Effector CD8-positive, alpha-beta T cell (primary cell): ENCODE data around the gene MOCOS.

Source experiments
- DNase-seq: peaks from one replicate; lab custom pipeline; 2025; lab: John Stamatoyannopoulos, UW

The MOCOS gene

DNA sequence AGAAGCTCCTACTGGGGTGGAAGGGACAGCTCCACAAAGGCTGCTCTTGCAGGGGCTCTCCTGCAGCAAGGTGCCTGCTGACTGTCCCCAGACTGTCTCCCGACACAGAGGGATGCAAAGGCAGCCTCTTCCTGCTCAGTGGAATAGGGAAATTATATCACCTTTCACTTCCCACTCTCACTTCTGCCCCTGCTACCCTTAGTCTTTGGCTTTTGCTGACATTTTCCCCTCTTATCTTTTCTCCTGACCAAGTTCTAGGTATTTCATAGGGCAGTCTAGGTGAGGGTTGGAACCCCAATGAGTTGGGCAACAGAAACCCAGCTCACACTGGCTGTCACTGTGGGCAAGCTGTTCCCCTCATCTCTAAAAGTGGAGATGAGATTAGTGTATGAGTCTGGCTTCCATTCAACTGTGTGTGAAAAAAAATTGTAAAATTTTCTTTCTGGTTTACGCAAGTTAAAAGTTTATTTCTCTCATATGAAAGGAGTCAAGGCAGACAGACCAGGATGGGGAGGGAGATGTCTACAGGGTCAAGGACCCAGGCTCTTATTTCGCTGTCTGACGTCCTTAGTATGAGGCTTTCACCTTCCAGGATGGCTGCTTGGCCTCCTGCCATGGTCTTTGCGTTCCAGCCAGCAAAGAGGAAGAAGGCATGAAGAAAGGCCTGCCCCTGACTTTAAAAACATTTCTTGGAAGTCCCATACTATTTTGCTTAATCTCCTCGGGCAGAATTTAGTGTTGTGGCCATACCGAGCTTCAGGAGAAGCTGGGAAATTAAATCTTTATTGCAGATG lies 7.5 kb upstream of the MOCOS start:
- no peak for DNase-seq

GRCh38 chr18:36181441-36181840 lies 5.9 kb upstream of the MOCOS start:
- no peak for DNase-seq

DNA sequence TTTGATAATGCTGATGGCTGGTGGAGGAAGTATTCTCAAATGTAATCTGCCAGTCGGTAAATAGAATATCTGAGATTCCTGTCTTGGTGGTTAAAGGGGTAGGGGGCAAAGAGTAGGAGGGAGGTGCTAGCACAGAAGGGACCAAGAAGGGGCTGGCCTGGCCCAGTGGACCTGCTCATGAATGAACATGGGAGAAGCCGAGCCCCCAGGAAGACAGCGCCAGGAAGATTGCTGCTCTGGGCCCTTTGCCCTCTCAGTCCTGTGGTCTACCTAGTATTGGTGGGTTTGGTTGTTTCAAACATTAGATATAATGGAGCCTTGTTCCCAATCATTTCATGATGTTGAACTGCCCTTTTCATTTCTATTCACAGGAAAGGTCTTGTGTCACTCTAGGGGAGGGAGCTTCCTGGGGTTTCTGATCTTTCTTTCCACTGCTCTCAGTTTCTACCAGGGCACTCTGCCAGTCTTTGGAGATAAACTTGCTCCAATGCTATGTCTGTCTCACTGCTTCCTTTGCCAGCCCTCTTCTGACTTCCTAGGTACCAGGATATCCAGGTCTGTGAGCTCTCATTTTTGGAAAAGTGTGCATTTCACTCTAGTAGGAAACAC lies 5.3 kb upstream of the MOCOS start:
- DNase-seq: no peak

GRCh38 chr18:36183033-36183432 lies 4.3 kb upstream of the MOCOS start:
- DNase-seq: no peak

- no peak for DNase-seq
Measured at GRCh38 chr18:36183987-36184386, 3.3 kb upstream of the MOCOS start.

DNA sequence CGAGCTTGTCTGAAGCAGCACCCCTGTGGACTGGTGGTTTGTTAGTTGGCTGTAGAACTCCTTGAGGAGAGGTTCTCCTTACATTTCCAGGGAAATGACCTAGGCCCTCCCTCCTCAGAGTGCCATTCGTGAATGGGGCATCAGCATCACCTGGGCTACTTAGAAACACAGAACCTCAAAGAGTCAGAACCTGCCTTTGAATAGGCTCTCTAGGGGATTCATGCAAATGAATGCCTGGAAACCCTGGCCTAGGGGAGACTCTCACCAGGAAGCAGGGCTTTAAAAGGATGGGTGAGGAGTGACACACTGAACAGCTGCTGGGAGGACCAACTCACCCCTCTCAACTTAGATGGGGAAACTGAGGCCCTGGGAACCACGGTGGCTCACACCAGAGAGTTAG lies 2.1 kb upstream of the MOCOS start:
- no peak for DNase-seq

GRCh38 chr18:36185901-36186460 lies 1.3 kb upstream of the MOCOS start:
- DNase-seq: no peak

DNA sequence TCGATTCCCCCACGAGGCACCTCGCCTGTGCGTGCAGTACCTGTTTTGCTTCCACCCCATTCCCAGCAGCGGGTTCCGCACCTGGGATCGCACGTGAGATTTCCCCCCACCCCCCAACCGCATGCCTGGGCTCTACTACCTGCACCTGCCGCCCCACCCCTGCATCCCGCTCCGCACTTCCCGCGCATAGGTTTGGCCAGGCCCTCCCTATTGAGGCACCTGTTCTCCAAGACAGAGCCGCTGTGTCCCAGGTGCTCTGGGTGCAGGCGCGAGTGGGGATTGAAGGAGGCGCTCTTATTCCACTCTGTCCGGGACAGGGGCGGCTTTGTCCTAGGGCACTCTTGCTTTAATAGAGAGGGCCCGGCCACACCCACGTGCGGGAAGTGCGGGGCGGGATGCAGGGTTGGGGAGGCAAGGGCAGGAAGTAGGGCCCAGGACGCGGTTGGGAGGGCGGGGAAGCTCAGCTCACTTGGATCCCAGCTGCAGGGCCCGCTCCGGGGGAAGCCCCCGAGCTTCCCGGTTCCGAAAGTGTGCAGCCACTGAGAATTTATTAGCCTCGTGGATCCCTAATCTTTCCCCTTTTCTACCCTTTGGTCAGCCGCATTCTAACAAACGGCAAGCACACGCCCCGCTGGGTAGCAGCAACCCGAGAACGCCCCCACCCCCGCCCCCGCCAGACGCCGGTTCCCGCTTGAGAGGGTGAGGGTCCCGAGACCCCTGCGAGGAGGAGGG lies 670 bp upstream of the MOCOS start:
- DNase-seq: no peak

GRCh38 chr18:36187826-36188721 lies 777 bp downstream of the MOCOS start:
- DNase-seq: no peak

GRCh38 chr18:36188916-36189315 lies 1.6 kb downstream of the MOCOS start:
- no peak for DNase-seq

DNA sequence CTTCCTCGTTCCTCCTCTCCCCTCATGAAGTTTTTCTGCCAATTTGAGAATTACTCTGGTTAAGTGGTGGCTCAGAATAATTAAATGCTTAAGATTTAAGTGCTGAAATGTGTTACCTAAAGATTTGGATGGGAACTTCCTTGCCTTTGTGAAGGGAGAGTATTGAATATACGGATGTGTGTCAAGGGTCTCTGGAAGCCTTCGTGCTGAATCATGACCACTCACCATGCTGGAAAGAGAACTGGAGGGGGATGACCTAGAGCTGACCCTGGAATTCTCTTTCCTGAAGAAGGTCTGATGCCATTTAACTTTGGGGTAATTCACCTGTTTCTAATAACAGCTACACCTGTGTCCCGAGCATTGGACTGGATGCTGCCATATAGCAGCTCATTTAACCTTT lies 2.2 kb downstream of the MOCOS start:
- no peak for DNase-seq

- no peak for DNase-seq
Measured at GRCh38 chr18:36191286-36191685, 4.0 kb downstream of the MOCOS start.

DNA sequence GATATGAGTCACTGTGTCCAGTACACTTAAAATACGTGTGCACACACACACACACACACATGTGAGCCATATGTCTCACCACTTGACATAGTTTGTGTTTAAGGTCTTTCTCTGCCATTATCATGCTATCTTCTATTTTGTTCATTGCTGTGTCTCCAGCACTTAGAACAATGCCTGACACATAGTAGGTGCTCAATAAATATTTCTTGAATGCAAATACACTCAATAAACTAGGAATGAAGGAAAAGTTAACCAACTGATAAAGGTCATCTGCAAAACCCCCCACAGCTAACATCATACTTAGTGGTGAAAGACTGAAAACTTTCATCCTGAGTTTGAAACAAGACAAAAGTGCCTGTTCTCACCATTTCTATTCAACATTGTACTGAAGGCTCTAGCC lies 4.4 kb downstream of the MOCOS start:
- no peak for DNase-seq

DNA sequence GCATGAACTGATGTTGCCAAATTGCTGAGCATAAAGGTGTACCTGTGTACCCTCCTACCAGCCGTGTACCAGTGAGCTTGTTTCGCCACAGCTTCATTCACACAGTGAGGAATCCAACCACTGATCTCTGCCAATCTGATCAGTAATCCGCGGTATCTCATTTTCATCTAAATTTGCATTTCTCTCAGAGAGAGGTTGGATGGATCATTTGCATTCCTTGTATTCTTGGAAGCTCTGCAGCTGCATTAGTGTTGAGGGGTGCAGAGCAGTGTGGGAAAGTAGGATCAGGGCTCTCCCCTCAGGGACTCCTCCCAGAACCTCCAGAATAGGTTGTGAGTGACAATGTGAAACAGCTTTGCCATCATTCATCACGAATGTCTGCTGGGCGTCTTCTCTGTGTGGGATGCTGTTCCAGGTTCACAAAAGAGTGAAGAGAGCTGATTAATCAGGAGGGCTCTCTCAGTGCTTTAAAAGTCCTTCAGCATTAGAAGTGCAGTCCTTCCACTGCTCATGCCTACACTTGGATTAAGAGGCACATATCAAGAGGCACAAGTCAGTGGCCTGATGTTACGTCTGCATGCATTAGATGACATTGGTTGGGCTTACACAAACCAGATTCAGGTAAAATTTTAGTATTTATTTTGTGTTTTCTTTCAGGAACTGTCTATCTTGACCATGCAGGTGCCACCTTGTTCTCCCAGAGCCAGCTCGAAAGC lies 7.5 kb downstream of the MOCOS start:
- DNase-seq: no peak

DNA sequence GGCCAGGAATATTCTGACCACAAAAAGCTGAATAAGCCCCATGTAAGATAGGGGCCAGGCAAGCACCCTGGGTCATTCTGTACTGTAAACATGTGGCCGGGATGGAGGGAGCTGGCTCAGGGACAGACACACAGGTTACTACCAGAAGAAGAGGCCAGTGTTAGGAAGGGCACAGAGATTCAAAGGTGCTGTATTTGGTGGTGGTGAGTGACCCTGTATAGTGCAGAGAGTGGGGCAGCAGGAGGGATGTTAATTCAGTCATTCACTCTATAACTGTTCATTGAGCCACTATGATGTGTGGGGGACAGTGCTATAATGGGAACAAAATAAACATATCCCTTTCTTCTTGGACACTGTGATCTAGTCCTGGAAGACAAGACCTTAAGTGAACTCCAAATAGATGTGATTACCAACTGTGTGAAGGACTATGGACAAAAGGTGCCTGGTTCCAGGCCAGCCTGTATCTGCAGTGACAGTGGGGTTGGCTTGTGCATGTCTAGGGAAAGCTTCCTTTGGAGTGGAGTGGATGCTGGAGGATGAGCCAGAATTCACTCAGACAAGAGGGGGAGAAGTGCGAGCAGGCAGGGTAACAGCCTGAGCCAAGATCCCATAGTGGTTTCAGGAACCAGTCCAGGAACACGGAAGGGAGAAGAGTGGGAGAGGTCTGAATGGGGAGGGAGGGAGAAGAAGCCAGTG lies 8.3 kb downstream of the MOCOS start:
- no peak for DNase-seq

DNA sequence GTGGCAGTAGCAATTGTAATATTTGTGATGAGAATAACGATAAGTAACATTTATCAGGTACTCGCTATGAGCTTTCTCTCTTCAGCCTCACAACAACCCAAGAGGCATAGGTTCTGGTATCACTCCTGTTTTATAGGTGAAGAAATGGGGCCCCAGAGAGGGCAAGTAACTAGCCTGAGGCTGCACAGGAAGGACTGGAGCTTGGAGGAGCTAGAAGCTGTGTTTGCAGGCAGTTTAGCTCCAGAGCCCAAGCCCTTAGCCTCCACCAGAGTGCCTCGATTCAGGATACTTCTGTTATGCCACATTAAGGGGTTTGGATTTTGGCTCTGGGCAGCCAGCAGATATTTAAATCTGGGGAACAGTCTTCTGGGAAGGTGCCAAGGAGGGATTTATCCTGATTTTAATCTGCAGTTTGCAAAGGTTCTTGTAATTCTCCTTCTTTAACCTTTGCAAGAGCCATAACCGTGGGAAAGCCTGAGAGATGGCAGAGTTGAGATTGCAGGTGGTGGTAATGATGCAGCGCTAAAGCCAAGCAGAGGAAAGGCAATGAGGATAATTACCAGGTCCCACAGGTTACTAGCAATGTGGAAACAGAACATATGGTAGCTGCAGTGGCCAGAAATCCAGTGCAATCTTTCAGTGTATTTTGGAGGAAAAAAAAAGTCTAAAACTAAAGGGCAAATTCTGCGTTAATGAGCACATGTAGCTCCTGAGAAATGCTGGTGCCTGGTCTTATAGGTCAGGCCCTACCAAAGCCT lies 9.1 kb downstream of the MOCOS start:
- no peak for DNase-seq

DNA sequence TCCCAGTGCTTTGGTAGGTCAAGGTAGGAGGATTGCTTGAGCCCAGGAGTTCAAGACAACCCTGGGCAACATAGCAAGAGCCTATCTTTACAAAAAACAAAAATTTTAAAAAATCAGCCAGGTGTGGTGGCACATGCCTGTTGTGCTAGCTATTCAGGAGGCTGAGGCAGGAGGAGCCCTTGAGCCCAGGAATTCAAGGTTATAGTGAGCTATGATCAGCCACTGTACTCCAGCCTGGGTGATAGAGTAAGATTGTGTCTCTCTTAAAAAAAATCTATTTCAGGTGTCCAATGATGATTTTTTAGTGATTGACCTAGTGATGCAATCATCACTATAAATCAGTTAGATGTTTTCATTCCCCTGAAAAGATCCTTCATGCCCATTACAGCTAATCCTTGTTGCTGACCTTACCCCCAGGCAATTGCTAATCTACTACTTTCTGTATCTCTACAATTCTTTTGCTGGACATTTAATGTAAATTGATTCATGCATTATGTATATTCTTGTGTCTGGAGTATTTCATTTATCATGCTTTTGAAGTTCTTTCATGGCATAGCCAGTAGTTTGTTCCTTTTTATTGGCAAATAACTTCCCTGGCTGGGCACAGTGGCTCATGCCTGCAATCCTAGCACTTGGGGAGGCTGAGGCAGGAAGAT lies 10.3 kb downstream of the MOCOS start:
- DNase-seq: no peak

GRCh38 chr18:36199691-36200295 lies 12.5 kb downstream of the MOCOS start:
- no peak for DNase-seq

DNA sequence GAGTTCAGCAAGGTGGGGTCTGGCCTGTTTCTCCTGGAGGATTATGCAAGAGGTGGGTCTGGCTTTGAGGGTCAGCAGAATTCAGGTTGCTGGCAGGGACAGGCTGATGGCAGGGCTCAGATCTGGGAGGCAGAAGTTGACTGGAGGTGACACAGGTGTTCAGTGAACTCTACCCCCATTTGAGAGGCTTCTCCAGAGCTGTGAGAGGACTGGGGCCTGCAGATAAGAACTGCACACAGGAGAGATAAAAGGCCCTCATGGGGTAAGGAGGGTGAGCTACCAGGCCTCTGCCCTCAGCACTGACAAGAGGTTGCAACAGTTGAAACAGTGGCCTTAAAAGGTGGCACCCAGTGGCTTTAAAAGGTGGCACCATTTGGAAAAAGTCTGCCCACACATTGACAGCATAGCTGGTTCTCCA lies 13.1 kb downstream of the MOCOS start:
- DNase-seq: no peak
